ENCODE measurements around the gene HNRNPUL1. TPM values are rescaled to one million over a fixed set of nuclear protein-coding genes. Genes with fewer than 3 reads are reported as not detected.

The HNRNPUL1 gene
- total and polyA plus RNA-seq, 2 experiments from 2014 or later, result 111 to 112 TPM

DNA sequence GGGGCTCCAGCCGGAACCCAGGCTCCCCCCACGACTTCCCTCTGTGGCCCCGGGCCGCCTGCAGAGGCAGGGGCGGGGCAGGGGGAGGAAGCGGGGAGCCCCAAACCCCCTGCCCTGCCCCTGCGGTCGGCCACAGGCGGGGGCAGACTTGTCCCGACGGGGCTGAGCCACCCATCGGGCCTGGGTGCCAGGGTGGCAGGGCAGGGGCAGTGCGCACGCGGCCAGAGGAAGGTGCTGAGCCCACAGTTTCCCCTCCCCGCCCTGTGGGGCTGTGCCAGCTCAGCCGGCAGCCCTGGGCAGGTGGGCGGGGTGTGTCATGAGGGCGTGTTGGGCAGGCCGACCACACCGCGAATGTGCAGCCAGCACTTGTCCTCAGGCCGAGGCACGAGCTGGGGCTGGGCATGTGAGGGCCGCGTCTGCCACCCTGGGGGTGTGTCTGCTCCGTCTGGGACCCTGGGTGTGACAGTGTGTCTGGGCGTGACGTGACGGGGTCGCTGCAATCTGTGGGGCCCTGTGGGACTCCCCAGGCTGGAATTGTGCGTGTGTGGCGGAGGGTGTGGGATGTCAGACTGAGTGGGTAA is 63.5 kb downstream of the HNRNPUL1 start:
- Histone ChIP-seq H3K4me1 (ENCODE audit: insufficient read depth) (peaks cover 42% of the 10 kb centered on the region), H3K27ac (peak overlapping the region; percentile 100), H2AFZ (no peak overlapping the region), H3K27me3 (replicated peaks; ENCODE audit: insufficient read depth) (no peaks in the 10 kb centered on the region), H3K9me3 (ENCODE audit: low read depth) (no peaks in the 10 kb centered on the region), H3K9ac (no peak overlapping the region), H3K36me3 (ENCODE audit: low read depth) (peaks cover 7% of the 10 kb centered on the region; the same call in 1 of the 2 replicates), H3F3A (ENCODE audit: insufficient read depth) (peaks cover 53% of the 10 kb centered on the region), H4K20me1 (ENCODE audit: insufficient read depth) (no peaks in the 10 kb centered on the region), H3K4me3 (no peak overlapping the region), H3K4me2 (ENCODE audit: unreplicated experiment) (no peak overlapping the region), H3K9me2 (ENCODE audit: insufficient read depth) (no peaks in the 10 kb centered on the region), H3K79me2 (ENCODE audit: insufficient read depth) (peaks cover 20% of the 10 kb centered on the region)
- no peak for TF ChIP-seq EZH2 (IDR thresholded peaks at IDR 0.05; ENCODE audit: insufficient read depth, poor library complexity, severe bottlenecking)
- TF ChIP-seq EZH2phosphoT487 (IDR thresholded peaks at IDR 0.05; ENCODE audit: insufficient read depth, low read depth), result no peak
- in situ Hi-C loops (cut with MboI), result no loop called here
- WGBS, 2 experiments (ENCODE audit: low coverage in 1 of 2, low lambda C conversion rate in 2 of 2, missing lambda C conversion rate in 2 of 2), result 76 to 83% methylated on average over 20 to 29 of the region's 33 CpGs
- DNase-seq, result peak; percentile 53

DNA sequence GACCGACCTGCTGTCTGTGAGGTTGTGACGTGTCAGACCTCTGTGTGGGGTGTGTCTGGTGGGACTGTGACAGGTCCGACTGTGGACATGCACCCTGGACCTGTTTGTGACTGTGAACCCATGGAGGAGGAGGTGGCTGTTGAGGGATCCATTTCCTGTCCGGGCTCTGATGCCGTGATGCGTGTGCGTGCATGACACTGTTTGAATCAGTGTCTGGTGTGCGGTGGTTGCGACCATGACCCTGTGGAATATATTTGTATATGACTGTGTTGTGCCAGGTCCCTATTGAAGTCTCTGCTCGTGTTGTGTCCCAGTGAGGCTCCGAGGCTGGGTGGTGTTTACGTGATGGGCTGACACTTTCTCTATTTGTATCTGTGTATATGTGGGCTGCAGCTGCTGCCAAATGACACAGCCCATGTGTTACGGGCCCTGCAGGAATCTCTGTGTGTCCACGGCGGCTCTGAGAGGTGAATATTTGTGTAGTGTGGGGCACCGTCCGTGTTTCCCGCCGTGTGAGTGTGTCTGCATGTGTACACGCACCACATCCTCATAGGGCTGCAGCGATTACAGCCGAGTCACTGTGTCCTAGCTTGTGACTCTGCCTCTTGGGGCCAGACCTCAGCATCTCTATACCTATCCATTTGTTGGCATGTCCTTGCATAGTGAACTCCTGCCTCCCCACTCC is 64.1 kb downstream of the HNRNPUL1 start:
- H4K20me1 ChIP-seq (ENCODE audit: insufficient read depth), result no peaks in the 10 kb centered on the region
- no peak overlapping the region for H3K4me2 ChIP-seq (ENCODE audit: unreplicated experiment)
- in situ Hi-C loops (cut with MboI), result no loop called here
- H3K9me3 ChIP-seq (ENCODE audit: low read depth), result no peaks in the 10 kb centered on the region
- peaks cover 26% of the 10 kb centered on the region for H3K79me2 ChIP-seq (ENCODE audit: insufficient read depth)
- no peak for DNase-seq
- H3F3A ChIP-seq (ENCODE audit: insufficient read depth), result peaks cover 48% of the 10 kb centered on the region
- no peaks in the 10 kb centered on the region for H3K9me2 ChIP-seq (ENCODE audit: insufficient read depth)
- no peak overlapping the region for H3K4me3 ChIP-seq
- no peak overlapping the region for H3K9ac ChIP-seq
- no peak overlapping the region for H2AFZ ChIP-seq
- peaks cover 7% of the 10 kb centered on the region; the same call in 1 of the 2 replicates for H3K36me3 ChIP-seq (ENCODE audit: low read depth)
- peak overlapping the region; percentile 12; the same call in 1 of the 2 replicates for H3K27ac ChIP-seq
- peaks cover 36% of the 10 kb centered on the region for H3K4me1 ChIP-seq (ENCODE audit: insufficient read depth)
- WGBS, 2 experiments (ENCODE audit: low coverage in 1 of 2, low lambda C conversion rate in 2 of 2, missing lambda C conversion rate in 2 of 2), result 95% methylated on average over 22 of the region's 22 CpGs
- TF ChIP-seq EZH2 (IDR thresholded peaks at IDR 0.05; ENCODE audit: insufficient read depth, poor library complexity, severe bottlenecking) (no peak), EZH2phosphoT487 (IDR thresholded peaks at IDR 0.05; ENCODE audit: insufficient read depth, low read depth) (no peak)
- H3K27me3 ChIP-seq (replicated peaks; ENCODE audit: insufficient read depth), result no peaks in the 10 kb centered on the region

DNA sequence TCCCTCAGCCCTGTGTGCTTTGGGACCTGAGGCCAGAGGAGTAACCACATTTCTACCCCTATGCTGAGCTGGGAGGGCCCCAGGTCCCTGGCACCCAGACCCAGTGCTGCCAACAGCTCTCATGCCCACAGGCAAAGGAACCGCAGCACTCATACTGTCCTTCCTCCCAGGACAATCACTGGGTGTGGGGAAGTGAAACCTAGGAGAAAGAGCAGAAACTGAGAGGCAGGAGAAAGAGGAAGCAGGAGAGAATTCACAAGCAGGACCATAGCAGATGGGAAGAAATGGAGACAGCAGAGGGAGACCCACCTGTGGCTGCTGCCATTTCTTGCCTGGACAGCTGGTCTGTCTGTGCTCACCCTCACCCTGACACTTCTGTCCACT is 64.7 kb downstream of the HNRNPUL1 start:
- no peak for DNase-seq
- peaks cover 10% of the 10 kb centered on the region; the same call in 1 of the 2 replicates for H3K36me3 ChIP-seq (ENCODE audit: low read depth)
- 95 to 100% methylated on average over 1 of the region's 1 CpG for WGBS, 2 experiments (ENCODE audit: low coverage in 1 of 2, low lambda C conversion rate in 2 of 2, missing lambda C conversion rate in 2 of 2)
- H3K79me2 ChIP-seq (ENCODE audit: insufficient read depth), result peaks cover 31% of the 10 kb centered on the region
- no peak overlapping the region for H3K4me2 ChIP-seq (ENCODE audit: unreplicated experiment)
- H3K9ac ChIP-seq, result no peak overlapping the region
- H3K9me2 ChIP-seq (ENCODE audit: insufficient read depth), result no peaks in the 10 kb centered on the region
- no peaks in the 10 kb centered on the region for H3K9me3 ChIP-seq (ENCODE audit: low read depth)
- peaks cover 32% of the 10 kb centered on the region for H3K4me1 ChIP-seq (ENCODE audit: insufficient read depth)
- peaks cover 46% of the 10 kb centered on the region for H3F3A ChIP-seq (ENCODE audit: insufficient read depth)
- in situ Hi-C loops (cut with MboI), result no loop called here
- no peaks in the 10 kb centered on the region for H4K20me1 ChIP-seq (ENCODE audit: insufficient read depth)
- no peak overlapping the region for H3K27ac ChIP-seq
- no peak overlapping the region for H2AFZ ChIP-seq
- no peak for TF ChIP-seq EZH2phosphoT487 (IDR thresholded peaks at IDR 0.05; ENCODE audit: insufficient read depth, low read depth)
- TF ChIP-seq EZH2 (IDR thresholded peaks at IDR 0.05; ENCODE audit: insufficient read depth, poor library complexity, severe bottlenecking), result no peak
- no peak overlapping the region for H3K4me3 ChIP-seq
- no peaks in the 10 kb centered on the region for H3K27me3 ChIP-seq (replicated peaks; ENCODE audit: insufficient read depth)

DNA sequence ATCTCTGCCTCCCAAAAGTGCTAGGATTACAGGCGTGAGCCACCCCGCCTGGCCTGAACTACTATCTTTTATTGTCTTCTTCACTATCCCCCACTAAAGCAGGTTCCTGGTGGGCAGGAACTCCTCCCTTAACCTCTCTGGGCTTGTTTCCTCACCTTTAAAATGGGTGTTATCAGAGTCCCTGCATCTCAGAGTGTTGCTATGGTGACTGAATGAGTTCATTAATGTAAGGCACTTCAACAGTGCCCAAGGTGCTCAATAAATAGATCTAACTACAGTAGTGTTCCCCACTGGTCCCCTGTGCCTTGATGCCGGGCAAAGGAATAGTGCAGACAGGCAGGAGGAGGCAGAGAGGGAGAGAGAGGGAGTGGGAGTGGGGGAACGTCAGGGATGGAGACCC is 66.3 kb downstream of the HNRNPUL1 start:
- H3K27me3 ChIP-seq (replicated peaks; ENCODE audit: insufficient read depth), result no peaks in the 10 kb centered on the region
- H3K9ac ChIP-seq, result no peak overlapping the region
- H3K9me3 ChIP-seq (ENCODE audit: low read depth), result no peaks in the 10 kb centered on the region
- H3K9me2 ChIP-seq (ENCODE audit: insufficient read depth), result no peaks in the 10 kb centered on the region
- no peak overlapping the region for H3K4me2 ChIP-seq (ENCODE audit: unreplicated experiment)
- no peak for DNase-seq
- 73% methylated on average over 4 of the region's 4 CpGs for WGBS, 2 experiments (ENCODE audit: low coverage in 1 of 2, low lambda C conversion rate in 2 of 2, missing lambda C conversion rate in 2 of 2)
- peaks cover 20% of the 10 kb centered on the region; the same call in 1 of the 2 replicates for H3K36me3 ChIP-seq (ENCODE audit: low read depth)
- H3K79me2 ChIP-seq (ENCODE audit: insufficient read depth), result peaks cover 47% of the 10 kb centered on the region
- TF ChIP-seq EZH2phosphoT487 (IDR thresholded peaks at IDR 0.05; ENCODE audit: insufficient read depth, low read depth) (no peak), EZH2 (IDR thresholded peaks at IDR 0.05; ENCODE audit: insufficient read depth, poor library complexity, severe bottlenecking) (no peak)
- H3K4me3 ChIP-seq, result no peak overlapping the region
- no peaks in the 10 kb centered on the region for H4K20me1 ChIP-seq (ENCODE audit: insufficient read depth)
- H2AFZ ChIP-seq, result no peak overlapping the region
- in situ Hi-C loops (cut with MboI), result no loop called here
- H3F3A ChIP-seq (ENCODE audit: insufficient read depth), result peaks cover 34% of the 10 kb centered on the region
- H3K27ac ChIP-seq, result no peak overlapping the region
- peaks cover 16% of the 10 kb centered on the region for H3K4me1 ChIP-seq (ENCODE audit: insufficient read depth)
